PFSK-1 (cell line): Measurements from ENCODE around the gene FBXW4.

Experiments used
- POLR2AphosphoS5 ChIP-seq: IDR thresholded peaks from 2 replicates; pipeline ENCODE4 v1.6.1; 2012; ENCODE audit warnings: low read depth, mild to moderate bottlenecking, control low read depth, low read length, moderate library complexity
- REST ChIP-seq, 2 experiments: IDR thresholded peaks; 2 replicates each; pipeline versions ENCODE4 v1.6.1 to v1.8.0; 2011 to 2012; ENCODE audit warnings: low read depth in 2 of 2, low read length in 2 of 2, control low read depth in 1 of 2, inconsistent platforms in 1 of 2, mild to moderate bottlenecking in 1 of 2, moderate library complexity in 1 of 2; ENCODE audit not compliant: insufficient read depth in 1 of 2
- TAF1 ChIP-seq: IDR thresholded peaks from 2 replicates; pipeline ENCODE4 v1.6.1; 2012; ENCODE audit warnings: low read length, control low read depth, borderline replicate concordance; ENCODE audit not compliant: insufficient read depth

DNA sequence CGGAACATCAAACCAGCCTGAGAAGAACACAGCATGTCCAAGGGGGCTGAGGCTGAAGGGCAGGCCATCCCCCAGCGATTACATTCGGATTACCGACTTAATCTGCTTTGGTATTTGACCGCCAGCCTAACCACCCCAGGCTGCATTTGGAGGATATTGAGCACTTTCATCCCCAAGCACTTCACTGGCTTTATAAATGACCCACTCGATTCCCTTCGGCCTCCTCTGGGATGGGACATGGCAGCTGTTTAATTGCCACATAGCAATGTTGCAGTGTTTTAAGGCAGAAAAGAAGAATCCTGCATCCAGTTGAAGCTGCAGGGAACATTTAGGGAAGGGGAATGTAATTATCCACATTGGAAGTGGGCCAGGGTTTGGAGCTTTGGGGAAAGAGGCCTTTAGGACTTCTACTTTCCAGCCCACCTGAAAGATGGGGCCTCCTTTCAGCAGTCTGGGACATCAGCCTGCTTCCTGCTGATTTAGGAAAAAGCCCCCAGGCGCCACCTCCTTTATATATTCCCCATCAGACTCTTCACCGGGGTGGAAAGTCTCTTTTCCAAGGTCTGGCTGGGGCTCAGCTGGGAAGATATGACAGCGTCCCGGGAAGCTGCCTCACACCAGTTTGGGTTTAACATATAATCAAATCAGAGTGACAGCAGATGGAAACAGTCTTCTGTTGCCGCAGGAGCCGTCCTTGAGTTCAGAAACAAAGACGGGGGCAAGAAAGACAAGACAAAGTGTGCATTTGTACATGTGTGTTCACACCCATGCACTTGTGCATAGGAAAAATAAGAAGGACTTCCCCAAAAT is 97.7 kb downstream of the FBXW4 start:
- no peak for TF ChIP-seq POLR2AphosphoS5
- no peak for TF ChIP-seq TAF1
- no peak for TF ChIP-seq REST (IDR thresholded peaks at IDR 0.05; ENCODE audit: insufficient read depth in 1 of 2, low read depth in 2 of 2, low read length in 2 of 2)
